Measurements from ENCODE around the gene FDXACB1.

Gene FDXACB1

GRCh38 chr11:111882202-111882601 lies 3.2 kb upstream of the FDXACB1 start:
- H2BK15ac ChIP-seq (ENCODE audit: low read length), result no peak overlapping the region
- H3K23ac ChIP-seq (ENCODE audit: low read depth, low read length, poor library complexity), result no peak overlapping the region
- H3K4ac ChIP-seq (ENCODE audit: low read length), result no peak overlapping the region
- no peak overlapping the region for H2AFZ ChIP-seq (ENCODE audit: low read length)
- no peak overlapping the region for H3K4me3 ChIP-seq (ENCODE audit: low read length in 2 of 2)
- no peak overlapping the region for H4K8ac ChIP-seq (ENCODE audit: low read depth, low read length)
- DNase-seq (ENCODE audit: low spot score), result no peak
- no peak overlapping the region for H2BK12ac ChIP-seq (ENCODE audit: low read length)
- H2AK5ac ChIP-seq (ENCODE audit: low read depth, low read length), result no peak overlapping the region
- H3K79me1 ChIP-seq (ENCODE audit: low read depth, low read length), result no peaks in the 10 kb centered on the region
- H3K4me2 ChIP-seq (ENCODE audit: insufficient read depth, low read length, poor library complexity, severe bottlenecking), result no peak overlapping the region
- no peak overlapping the region for H4K91ac ChIP-seq (ENCODE audit: low read depth, low read length, poor library complexity)
- H3K27ac ChIP-seq (replicated peaks; ENCODE audit: low read length), result no peak overlapping the region
- H2BK5ac ChIP-seq (ENCODE audit: low read length), result no peak overlapping the region
- no peaks in the 10 kb centered on the region for H3K27me3 ChIP-seq (ENCODE audit: control insufficient read depth in 3 of 3, insufficient read depth in 3 of 3, low read depth in 1 of 3, low read length in 3 of 3)
- H2BK120ac ChIP-seq (ENCODE audit: low read depth, low read length), result no peak overlapping the region
- H3K14ac ChIP-seq (ENCODE audit: low read length), result no peak overlapping the region
- no peak overlapping the region for H3K9ac ChIP-seq (ENCODE audit: low read depth, low read length, poor library complexity)
- no CpG with 5 or more reads among the region's 5 CpGs for WGBS, 2 donors (ENCODE audit: extremely low coverage in 2 of 2, insufficient read length in 2 of 2, insufficient replicate concordance in 1 of 2)
- H3K9me3 ChIP-seq (replicated peaks in 1 of 2; ENCODE audit: control insufficient read depth in 2 of 2, insufficient read depth in 1 of 2, low read depth in 1 of 2, low read length in 2 of 2), result no peaks in the 10 kb centered on the region
- H3K4me1 ChIP-seq (ENCODE audit: control insufficient read depth in 2 of 2, insufficient read depth in 1 of 2, low read depth in 1 of 2, low read length in 2 of 2), result peaks cover 3 to 4% of the 10 kb centered on the region in 2 donors
- no peak overlapping the region for H3K18ac ChIP-seq (ENCODE audit: low read length)
- peaks cover 0 to 2% of the 10 kb centered on the region in 2 donors for H3K36me3 ChIP-seq (replicated peaks in 1 of 2; ENCODE audit: control insufficient read depth in 2 of 2, insufficient read depth in 2 of 2, low read length in 2 of 2)

DNA sequence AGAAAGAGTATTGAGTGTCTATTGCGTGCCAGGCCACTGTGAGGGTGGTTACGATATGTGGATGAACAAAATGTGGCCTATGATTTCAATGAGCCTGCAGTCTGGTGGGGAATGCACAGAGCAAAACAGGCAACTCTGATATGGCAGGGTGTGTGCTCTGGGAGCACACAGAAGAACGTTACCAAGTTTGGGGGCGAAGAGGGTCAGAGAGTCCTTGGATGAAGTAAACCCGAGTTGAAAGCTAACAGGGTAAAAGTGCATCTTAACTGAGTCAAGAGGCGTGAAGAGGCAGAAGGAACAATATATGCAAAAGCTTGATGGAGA lies 634 bp upstream of the FDXACB1 start:
- Histone ChIP-seq H3K4me2 (ENCODE audit: insufficient read depth, low read length, poor library complexity, severe bottlenecking) (peak overlapping the region; percentile 66), H2BK5ac (ENCODE audit: low read length) (no peak overlapping the region), H2AK5ac (ENCODE audit: low read depth, low read length) (no peak overlapping the region), H3K14ac (ENCODE audit: low read length) (no peak overlapping the region), H2BK15ac (ENCODE audit: low read length) (no peak overlapping the region), H3K9ac (ENCODE audit: low read depth, low read length, poor library complexity) (no peak overlapping the region), H3K36me3 (replicated peaks in 1 of 2; ENCODE audit: control insufficient read depth in 2 of 2, insufficient read depth in 2 of 2, low read length in 2 of 2) (peaks cover 0 to 9% of the 10 kb centered on the region in 2 donors), H2BK120ac (ENCODE audit: low read depth, low read length) (no peak overlapping the region), H4K91ac (ENCODE audit: low read depth, low read length, poor library complexity) (no peak overlapping the region), H3K27me3 (ENCODE audit: control insufficient read depth in 3 of 3, insufficient read depth in 3 of 3, low read depth in 1 of 3, low read length in 3 of 3) (no peaks in the 10 kb centered on the region), H2BK12ac (ENCODE audit: low read length) (no peak overlapping the region), H3K4me3 (ENCODE audit: low read length in 2 of 2) (peak overlapping the region; percentile 98 to 99), H3K79me1 (ENCODE audit: low read depth, low read length) (no peaks in the 10 kb centered on the region), H3K9me3 (replicated peaks in 1 of 2; ENCODE audit: control insufficient read depth in 2 of 2, insufficient read depth in 1 of 2, low read depth in 1 of 2, low read length in 2 of 2) (no peaks in the 10 kb centered on the region), H2AFZ (ENCODE audit: low read length) (peak overlapping the region; percentile 99), H3K18ac (ENCODE audit: low read length) (peak overlapping the region; percentile 5), H3K4me1 (ENCODE audit: control insufficient read depth in 2 of 2, insufficient read depth in 1 of 2, low read depth in 1 of 2, low read length in 2 of 2) (peaks cover 3 to 4% of the 10 kb centered on the region in 2 donors), H3K23ac (ENCODE audit: low read depth, low read length, poor library complexity) (no peak overlapping the region), H3K4ac (ENCODE audit: low read length) (no peak overlapping the region), H4K8ac (ENCODE audit: low read depth, low read length) (peak overlapping the region; percentile 53), H3K27ac (replicated peaks; ENCODE audit: low read length) (peak overlapping the region; percentile 39)
- no CpG with 5 or more reads among the region's 6 CpGs for WGBS, 2 donors (ENCODE audit: extremely low coverage in 2 of 2, insufficient read length in 2 of 2, insufficient replicate concordance in 1 of 2)
- no peak for DNase-seq (ENCODE audit: low spot score)

DNA sequence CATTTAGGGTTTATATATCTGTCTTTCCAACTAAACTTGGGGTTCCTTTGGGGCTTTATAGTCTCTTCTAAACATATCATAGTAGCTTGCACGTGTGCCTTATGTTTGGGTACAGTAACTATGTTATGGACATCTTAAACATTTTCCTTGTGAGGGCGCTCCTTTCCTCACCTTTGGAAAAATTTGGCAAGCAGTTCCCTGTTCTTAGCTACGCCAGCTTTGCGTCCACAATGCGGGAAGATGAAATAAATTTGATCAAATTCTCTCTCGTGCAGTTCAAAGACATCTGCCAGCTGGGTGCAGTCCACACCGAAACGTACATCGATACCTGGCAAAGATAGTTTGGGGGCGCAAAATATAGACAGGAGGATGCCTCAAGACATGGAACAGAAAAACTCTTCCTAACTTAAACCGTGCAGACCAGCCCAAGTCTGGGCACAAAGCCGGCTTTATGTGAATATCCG lies 548 bp downstream of the FDXACB1 start:
- Histone ChIP-seq H3K79me1 (ENCODE audit: low read depth, low read length) (no peaks in the 10 kb centered on the region), H4K91ac (ENCODE audit: low read depth, low read length, poor library complexity) (no peak overlapping the region), H3K4me2 (ENCODE audit: insufficient read depth, low read length, poor library complexity, severe bottlenecking) (peak overlapping the region; percentile 68), H2BK12ac (ENCODE audit: low read length) (no peak overlapping the region), H3K14ac (ENCODE audit: low read length) (no peak overlapping the region), H4K8ac (ENCODE audit: low read depth, low read length) (no peak overlapping the region), H3K4ac (ENCODE audit: low read length) (no peak overlapping the region), H3K23ac (ENCODE audit: low read depth, low read length, poor library complexity) (peak overlapping the region; percentile 19), H3K18ac (ENCODE audit: low read length) (no peak overlapping the region), H3K4me3 (ENCODE audit: low read length in 2 of 2) (peak overlapping the region; percentile 98 to 99), H2BK120ac (ENCODE audit: low read depth, low read length) (no peak overlapping the region), H2AK5ac (ENCODE audit: low read depth, low read length) (no peak overlapping the region), H2BK5ac (ENCODE audit: low read length) (peak overlapping the region; percentile 79), H3K9ac (ENCODE audit: low read depth, low read length, poor library complexity) (peak overlapping the region; percentile 86), H3K36me3 (replicated peaks in 1 of 2; ENCODE audit: control insufficient read depth in 2 of 2, insufficient read depth in 2 of 2, low read length in 2 of 2) (peaks cover 0 to 7% of the 10 kb centered on the region in 2 donors), H3K4me1 (ENCODE audit: control insufficient read depth in 2 of 2, insufficient read depth in 1 of 2, low read depth in 1 of 2, low read length in 2 of 2) (peaks cover 3 to 4% of the 10 kb centered on the region in 2 donors), H2BK15ac (ENCODE audit: low read length) (no peak overlapping the region), H2AFZ (ENCODE audit: low read length) (peak overlapping the region; percentile 99), H3K9me3 (replicated peaks in 1 of 2; ENCODE audit: control insufficient read depth in 2 of 2, insufficient read depth in 1 of 2, low read depth in 1 of 2, low read length in 2 of 2) (no peaks in the 10 kb centered on the region), H3K27me3 (ENCODE audit: control insufficient read depth in 3 of 3, insufficient read depth in 3 of 3, low read depth in 1 of 3, low read length in 3 of 3) (no peaks in the 10 kb centered on the region), H3K27ac (replicated peaks; ENCODE audit: low read length) (peak overlapping the region; percentile 85)
- no CpG with 5 or more reads among the region's 13 CpGs for WGBS, 2 donors (ENCODE audit: extremely low coverage in 2 of 2, insufficient read length in 2 of 2, insufficient replicate concordance in 1 of 2)
- DNase-seq (ENCODE audit: low spot score), result no peak

DNA sequence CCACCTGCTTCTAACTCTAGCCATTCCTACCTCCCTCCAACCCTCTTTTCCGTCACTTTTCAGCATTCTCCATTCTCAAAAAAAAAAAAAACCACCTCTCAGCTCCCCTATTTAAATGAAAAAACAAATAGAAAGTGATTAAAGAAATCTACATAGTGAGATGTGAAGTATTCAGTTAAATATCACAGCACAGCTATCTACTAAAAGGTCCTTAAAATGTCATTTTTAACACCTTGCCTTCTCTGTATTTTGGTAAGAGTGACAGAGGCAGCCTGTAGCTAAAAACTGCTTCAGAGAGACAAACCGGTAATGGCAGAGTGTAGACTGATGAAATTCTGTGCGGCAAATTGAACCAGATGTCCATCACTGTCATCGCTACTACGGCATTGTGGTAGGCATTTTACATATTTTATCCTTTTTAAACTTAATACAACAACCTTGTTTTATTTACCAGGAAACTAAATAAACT lies 7.2 kb downstream of the FDXACB1 start:
- Histone ChIP-seq H3K4me3 (ENCODE audit: low read length in 2 of 2) (peak overlapping the region in 1 of 2 donors; percentile 82), H3K27ac (replicated peaks; ENCODE audit: low read length) (no peak overlapping the region), H3K4me1 (ENCODE audit: control insufficient read depth in 2 of 2, insufficient read depth in 1 of 2, low read depth in 1 of 2, low read length in 2 of 2) (no peaks in the 10 kb centered on the region), H2BK5ac (ENCODE audit: low read length) (no peak overlapping the region), H3K4ac (ENCODE audit: low read length) (no peak overlapping the region), H3K18ac (ENCODE audit: low read length) (no peak overlapping the region), H4K8ac (ENCODE audit: low read depth, low read length) (no peak overlapping the region), H3K36me3 (replicated peaks in 1 of 2; ENCODE audit: control insufficient read depth in 2 of 2, insufficient read depth in 2 of 2, low read length in 2 of 2) (peaks cover 4 to 33% of the 10 kb centered on the region in 2 donors), H4K91ac (ENCODE audit: low read depth, low read length, poor library complexity) (no peak overlapping the region), H3K27me3 (ENCODE audit: control insufficient read depth in 3 of 3, insufficient read depth in 3 of 3, low read depth in 1 of 3, low read length in 3 of 3) (no peaks in the 10 kb centered on the region), H3K9me3 (replicated peaks in 1 of 2; ENCODE audit: control insufficient read depth in 2 of 2, insufficient read depth in 1 of 2, low read depth in 1 of 2, low read length in 2 of 2) (no peaks in the 10 kb centered on the region), H3K79me1 (ENCODE audit: low read depth, low read length) (no peaks in the 10 kb centered on the region), H3K23ac (ENCODE audit: low read depth, low read length, poor library complexity) (no peak overlapping the region), H3K14ac (ENCODE audit: low read length) (no peak overlapping the region), H3K9ac (ENCODE audit: low read depth, low read length, poor library complexity) (no peak overlapping the region), H2BK120ac (ENCODE audit: low read depth, low read length) (no peak overlapping the region), H2AFZ (ENCODE audit: low read length) (peak overlapping the region; percentile 100), H2BK15ac (ENCODE audit: low read length) (no peak overlapping the region), H2BK12ac (ENCODE audit: low read length) (no peak overlapping the region), H2AK5ac (ENCODE audit: low read depth, low read length) (no peak overlapping the region), H3K4me2 (ENCODE audit: insufficient read depth, low read length, poor library complexity, severe bottlenecking) (no peak overlapping the region)
- WGBS, 2 donors (ENCODE audit: extremely low coverage in 2 of 2, insufficient read length in 2 of 2, insufficient replicate concordance in 1 of 2), result no CpG with 5 or more reads among the region's 5 CpGs
- DNase-seq (ENCODE audit: low spot score), result no peak

All from neuronal stem cell (in vitro differentiated cells).